A673 (cell line): Measurements from ENCODE around the gene MROH2B.

Experiments
- CTCF ChIP-seq: fragments of 300-800, 200-600 bp; sonication (generic); conservative IDR thresholded peaks from 2 replicates; pipeline ENCODE4 v1.5.1; 2017; ENCODE audit warnings: low read depth, mild to moderate bottlenecking, antibody characterized with exemption, low read length, moderate library complexity, mixed read lengths
- EZH2 ChIP-seq: fragments of 200-600 bp; sonication (generic); IDR thresholded peaks from 2 replicates; pipeline ENCODE4 v1.6.1; 2017; ENCODE audit warnings: borderline replicate concordance, low read depth, mild to moderate bottlenecking, mixed read lengths, antibody characterized with exemption, low read length; ENCODE audit not compliant: poor library complexity, severe bottlenecking

GRCh38 chr5:40984884-40985283 lies 86.3 kb downstream of the MROH2B start:
- TF ChIP-seq CTCF (no peak), EZH2 (no peak)
